Measurements from ENCODE around the gene TOE1. TPM values are rescaled to one million over a fixed set of nuclear protein-coding genes. Genes with fewer than 3 reads are reported as not detected.

TOE1 gene
- polyA plus RNA-seq, 2 donors, result 4.4 to 8.0 TPM

DNA sequence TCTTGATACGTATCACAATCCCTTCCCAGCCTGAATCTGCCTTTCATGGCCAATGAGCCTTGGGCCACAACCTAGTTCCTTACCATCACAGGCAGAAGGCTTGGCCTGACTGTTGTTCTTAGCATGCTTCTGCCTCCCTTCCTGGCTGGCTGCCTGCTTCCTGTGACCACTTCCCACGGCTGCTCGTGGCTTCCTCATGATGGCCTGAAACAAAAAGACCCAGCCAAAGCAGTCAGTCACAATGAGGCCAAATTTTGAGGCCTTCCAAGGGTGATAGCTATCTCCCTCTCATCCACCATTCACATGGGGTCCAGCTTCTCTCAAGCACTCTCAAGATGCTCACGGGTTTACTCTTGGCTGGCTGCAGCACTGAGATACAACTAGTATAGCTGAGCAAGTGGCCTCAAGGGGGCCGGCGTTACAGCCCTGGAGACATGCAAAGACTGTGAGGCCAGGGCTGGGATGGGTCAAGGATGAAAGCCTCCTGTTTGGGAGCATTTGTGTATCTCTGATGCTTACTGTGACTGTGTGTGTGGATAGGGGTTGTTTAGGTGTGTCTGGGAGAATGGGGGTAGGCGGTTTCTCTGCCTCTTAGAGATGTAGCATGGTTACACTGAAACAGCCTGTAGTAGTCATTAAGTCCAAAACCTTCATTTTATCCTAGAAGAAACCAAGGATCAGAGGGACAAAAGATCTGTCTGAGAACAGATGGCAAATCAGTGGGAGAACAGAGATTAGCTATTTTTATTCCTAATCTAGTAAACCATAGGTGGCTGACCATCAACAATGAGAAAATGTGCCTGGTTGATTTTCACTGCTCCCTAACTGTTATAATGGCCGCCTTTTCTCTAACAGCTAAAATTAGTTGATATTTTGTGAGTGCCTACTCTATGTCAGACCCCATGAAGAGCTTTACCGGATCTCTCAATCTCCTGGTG is 5.4 kb upstream of the TOE1 start:
- Histone ChIP-seq H3K4me3 (ENCODE audit: low read depth in 1 of 2, low read length in 2 of 2) (no peak overlapping the region), H3K27me3 (ENCODE audit: control insufficient read depth in 1 of 2, insufficient read depth in 2 of 2, low read length in 2 of 2) (no peaks in the 10 kb centered on the region), H3K4me1 (ENCODE audit: control insufficient read depth in 2 of 2, insufficient read depth in 2 of 2, low read length in 1 of 2) (peaks cover 4% of the 10 kb centered on the region in 2 donors), H3K27ac (ENCODE audit: low read depth in 2 of 2, low read length in 1 of 2) (no peak overlapping the region), H3K36me3 (ENCODE audit: control insufficient read depth in 2 of 2, insufficient read depth in 2 of 2, low read length in 1 of 2) (peaks cover 0 to 20% of the 10 kb centered on the region in 2 donors), H3K9me3 (ENCODE audit: control insufficient read depth in 2 of 2, insufficient read depth in 1 of 2, low read depth in 1 of 2, low read length in 1 of 2) (no peaks in the 10 kb centered on the region)
- WGBS, 2 donors, result 77 to 78% methylated on average over 9 of the region's 9 CpGs

DNA sequence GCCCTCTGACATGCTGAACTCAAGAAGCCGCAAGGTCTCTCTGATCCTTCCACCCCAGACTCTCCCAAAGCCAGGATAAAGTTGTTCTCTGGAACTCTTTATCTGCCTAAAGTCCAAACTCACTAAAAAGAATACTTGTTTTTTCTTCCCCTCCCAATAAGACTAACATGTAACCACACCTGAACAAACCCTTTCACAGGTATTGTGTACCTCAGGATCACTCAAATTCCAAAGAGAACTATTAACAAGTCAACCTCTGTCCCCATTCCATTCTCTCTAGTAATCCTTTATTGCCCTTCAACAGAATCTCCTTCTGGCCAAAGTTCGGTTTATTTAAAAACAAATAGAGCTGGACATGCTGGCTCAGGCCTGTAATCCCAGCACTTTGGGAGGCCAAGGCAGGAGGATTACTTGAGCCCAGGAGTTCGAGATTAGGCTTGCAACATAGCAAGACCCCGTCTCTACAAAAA is 4.1 kb upstream of the TOE1 start:
- Histone ChIP-seq H3K9me3 (ENCODE audit: control insufficient read depth in 2 of 2, insufficient read depth in 1 of 2, low read depth in 1 of 2, low read length in 1 of 2) (no peaks in the 10 kb centered on the region), H3K27me3 (ENCODE audit: control insufficient read depth in 1 of 2, insufficient read depth in 2 of 2, low read length in 2 of 2) (no peaks in the 10 kb centered on the region), H3K27ac (ENCODE audit: low read depth in 2 of 2, low read length in 1 of 2) (no peak overlapping the region), H3K4me1 (ENCODE audit: control insufficient read depth in 2 of 2, insufficient read depth in 2 of 2, low read length in 1 of 2) (peaks cover 5 to 7% of the 10 kb centered on the region in 2 donors), H3K4me3 (ENCODE audit: low read depth in 1 of 2, low read length in 2 of 2) (no peak overlapping the region), H3K36me3 (ENCODE audit: control insufficient read depth in 2 of 2, insufficient read depth in 2 of 2, low read length in 1 of 2) (peaks cover 0 to 20% of the 10 kb centered on the region in 2 donors)
- 74 to 80% methylated on average over 4 of the region's 4 CpGs for WGBS, 2 donors

DNA sequence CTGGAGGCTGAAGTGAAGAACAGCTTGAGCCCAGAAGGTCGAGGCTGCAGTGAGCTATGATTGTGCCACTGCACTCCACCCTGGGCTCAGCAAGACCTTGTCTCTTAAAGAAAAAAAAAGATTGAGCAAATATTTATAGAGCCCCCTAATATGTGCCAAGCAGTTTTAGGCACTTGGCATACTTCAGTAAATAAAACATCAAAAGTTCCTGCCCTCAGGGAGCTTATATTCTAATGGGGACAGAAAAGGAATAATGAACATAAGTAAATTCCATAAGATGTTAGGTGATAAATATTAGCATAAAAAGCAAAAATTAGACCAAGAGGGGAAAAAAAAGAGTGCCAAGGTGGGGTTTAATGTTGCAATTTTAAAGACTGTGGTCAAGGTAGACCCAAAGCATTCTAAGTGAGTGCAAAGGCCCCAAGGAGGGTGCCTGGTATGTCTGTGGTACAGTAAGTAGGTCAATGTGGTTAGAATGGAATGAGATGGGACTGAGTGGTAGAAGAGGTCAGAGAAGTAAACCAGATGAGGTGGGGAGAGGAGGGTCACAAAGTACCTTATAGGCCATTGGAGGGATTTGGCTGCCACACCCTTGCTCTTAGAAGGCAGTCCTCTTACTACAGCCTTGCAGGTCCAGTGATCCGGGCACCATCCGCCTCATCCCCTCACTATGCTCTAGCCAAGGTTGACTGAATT is 2.2 kb upstream of the TOE1 start:
- Histone ChIP-seq H3K27me3 (ENCODE audit: control insufficient read depth in 1 of 2, insufficient read depth in 2 of 2, low read length in 2 of 2) (no peaks in the 10 kb centered on the region), H3K36me3 (ENCODE audit: control insufficient read depth in 2 of 2, insufficient read depth in 2 of 2, low read length in 1 of 2) (peaks cover 9 to 17% of the 10 kb centered on the region in 2 donors), H3K4me3 (ENCODE audit: low read depth in 1 of 2, low read length in 2 of 2) (no peak overlapping the region), H3K9me3 (ENCODE audit: control insufficient read depth in 2 of 2, insufficient read depth in 1 of 2, low read depth in 1 of 2, low read length in 1 of 2) (no peaks in the 10 kb centered on the region), H3K27ac (ENCODE audit: low read depth in 2 of 2, low read length in 1 of 2) (no peak overlapping the region), H3K4me1 (ENCODE audit: control insufficient read depth in 2 of 2, insufficient read depth in 2 of 2, low read length in 1 of 2) (peaks cover 3 to 11% of the 10 kb centered on the region in 2 donors)
- WGBS, 2 donors, result 91 to 95% methylated on average over 3 of the region's 3 CpGs

DNA sequence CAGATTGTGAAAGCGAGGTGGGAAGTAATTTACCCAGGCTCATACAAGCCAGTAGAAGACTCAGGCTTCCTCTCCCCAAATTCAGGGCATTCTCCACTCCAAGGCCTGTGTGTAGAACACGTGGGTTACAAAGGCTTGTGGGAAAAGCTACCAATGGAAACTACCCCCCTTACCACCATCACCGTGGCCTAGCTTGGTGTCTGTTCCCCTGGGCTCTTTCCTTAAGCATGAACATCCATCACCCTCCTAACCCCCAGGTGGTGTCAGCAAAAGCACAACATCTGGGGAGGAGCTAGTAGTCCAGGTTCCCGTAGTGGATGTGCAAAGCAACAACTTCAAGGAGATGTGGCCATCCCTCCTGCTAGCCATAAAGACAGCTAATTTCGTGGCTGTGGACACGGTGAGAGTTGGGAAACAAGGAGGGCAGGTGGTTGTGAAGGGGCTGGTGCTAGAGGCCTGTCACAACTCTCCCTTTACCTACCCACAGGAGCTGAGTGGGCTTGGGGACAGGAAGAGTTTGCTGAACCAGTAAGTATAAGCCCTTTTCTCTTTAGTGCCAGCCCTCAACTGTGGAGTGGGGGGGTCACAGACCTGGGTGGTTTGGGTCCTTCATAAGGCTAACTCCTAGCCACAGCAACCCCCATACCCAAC is 971 bp downstream of the TOE1 start:
- Histone ChIP-seq H3K27ac (ENCODE audit: low read depth in 2 of 2, low read length in 1 of 2) (peak overlapping the region in 1 of 2 donors; percentile 99), H3K4me1 (ENCODE audit: control insufficient read depth in 2 of 2, insufficient read depth in 2 of 2, low read length in 1 of 2) (peaks cover 3 to 6% of the 10 kb centered on the region in 2 donors), H3K27me3 (ENCODE audit: control insufficient read depth in 1 of 2, insufficient read depth in 2 of 2, low read length in 2 of 2) (no peaks in the 10 kb centered on the region), H3K9me3 (ENCODE audit: control insufficient read depth in 2 of 2, insufficient read depth in 1 of 2, low read depth in 1 of 2, low read length in 1 of 2) (no peaks in the 10 kb centered on the region), H3K4me3 (ENCODE audit: low read depth in 1 of 2, low read length in 2 of 2) (peak overlapping the region; percentile 70 to 86), H3K36me3 (ENCODE audit: control insufficient read depth in 2 of 2, insufficient read depth in 2 of 2, low read length in 1 of 2) (peaks cover 22 to 29% of the 10 kb centered on the region in 2 donors)
- WGBS, 2 donors, result 25 to 31% methylated on average over 6 of the region's 6 CpGs

DNA sequence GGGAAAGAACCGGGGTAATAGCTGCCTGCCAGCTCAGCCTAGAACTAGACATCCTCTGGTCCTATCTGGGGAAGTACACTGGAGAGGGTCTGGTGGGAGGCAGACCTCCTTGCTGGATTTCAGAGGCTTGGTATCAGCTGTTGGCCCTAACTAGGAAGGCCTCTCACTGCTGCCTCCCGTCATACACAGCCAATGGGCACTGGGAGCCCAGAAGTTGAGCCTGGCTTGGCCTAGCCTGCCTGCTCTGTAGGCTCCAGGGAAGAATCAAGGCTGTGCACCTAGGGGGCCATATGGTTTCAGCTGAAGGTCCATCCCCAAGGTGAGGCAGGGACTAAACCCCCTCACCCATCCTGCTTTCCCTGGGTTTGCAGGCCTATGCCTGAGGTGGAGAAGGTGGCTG is 4.5 kb downstream of the TOE1 start:
- Histone ChIP-seq H3K4me3 (ENCODE audit: low read depth in 1 of 2, low read length in 2 of 2) (no peak overlapping the region), H3K27ac (ENCODE audit: low read depth in 2 of 2, low read length in 1 of 2) (no peak overlapping the region), H3K9me3 (ENCODE audit: control insufficient read depth in 2 of 2, insufficient read depth in 1 of 2, low read depth in 1 of 2, low read length in 1 of 2) (no peaks in the 10 kb centered on the region), H3K4me1 (ENCODE audit: control insufficient read depth in 2 of 2, insufficient read depth in 2 of 2, low read length in 1 of 2) (peaks cover 10% of the 10 kb centered on the region in 2 donors), H3K36me3 (ENCODE audit: control insufficient read depth in 2 of 2, insufficient read depth in 2 of 2, low read length in 1 of 2) (peaks cover 22 to 29% of the 10 kb centered on the region in 2 donors), H3K27me3 (ENCODE audit: control insufficient read depth in 1 of 2, insufficient read depth in 2 of 2, low read length in 2 of 2) (no peaks in the 10 kb centered on the region)
- WGBS, 2 donors, result 96 to 100% methylated on average over 2 of the region's 2 CpGs

DNA sequence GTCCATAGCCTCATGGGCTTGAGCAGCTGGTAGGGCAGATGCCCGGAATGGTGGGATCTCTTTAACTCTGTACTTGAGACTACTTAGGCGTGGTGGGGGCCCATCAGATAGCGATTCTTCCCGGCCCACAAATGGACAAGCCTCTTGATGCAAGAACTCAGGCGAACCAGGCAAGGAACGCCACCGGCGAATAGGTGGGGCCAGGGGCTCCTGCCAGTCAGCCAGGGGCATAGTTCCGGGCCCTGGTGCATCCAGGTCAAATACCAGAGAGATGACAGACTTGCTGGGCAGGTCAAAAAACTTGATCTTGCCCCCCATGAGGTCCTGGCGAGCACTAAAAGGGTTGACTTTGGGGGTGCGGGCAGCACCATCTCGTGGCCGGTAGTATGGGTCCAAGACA is 5.0 kb downstream of the TOE1 start:
- H3K36me3 ChIP-seq (ENCODE audit: control insufficient read depth in 2 of 2, insufficient read depth in 2 of 2, low read length in 1 of 2), result peaks cover 22 to 29% of the 10 kb centered on the region in 2 donors
- WGBS, 2 donors, result 93 to 97% methylated on average over 13 of the region's 13 CpGs

DNA sequence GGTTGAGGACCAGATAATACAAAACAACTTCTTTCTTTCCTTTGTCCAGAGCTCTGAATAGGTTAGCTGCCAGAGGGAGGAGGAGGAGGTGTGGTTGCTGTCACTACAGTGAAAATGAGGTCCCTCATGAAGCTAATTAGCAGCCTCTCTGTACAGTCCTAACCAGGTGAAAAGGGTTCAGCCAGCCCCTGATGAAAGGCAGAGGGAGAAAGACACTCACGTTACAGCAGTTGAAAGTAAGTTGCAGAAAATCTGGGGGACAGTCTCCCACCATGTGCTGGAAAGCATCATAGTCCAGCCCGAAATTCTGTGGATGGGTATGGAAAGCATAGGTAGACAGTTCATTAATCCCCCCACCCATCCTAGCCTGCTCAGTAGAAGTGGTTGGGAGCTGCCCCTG is 6.5 kb downstream of the TOE1 start:
- WGBS, 2 donors, result 91 to 94% methylated on average over 2 of the region's 2 CpGs
- Histone ChIP-seq H3K36me3 (ENCODE audit: control insufficient read depth in 2 of 2, insufficient read depth in 2 of 2, low read length in 1 of 2) (peaks cover 22 to 29% of the 10 kb centered on the region in 2 donors), H3K4me3 (ENCODE audit: low read depth in 1 of 2, low read length in 2 of 2) (no peak overlapping the region), H3K9me3 (ENCODE audit: control insufficient read depth in 2 of 2, insufficient read depth in 1 of 2, low read depth in 1 of 2, low read length in 1 of 2) (no peaks in the 10 kb centered on the region), H3K27me3 (ENCODE audit: control insufficient read depth in 1 of 2, insufficient read depth in 2 of 2, low read length in 2 of 2) (no peaks in the 10 kb centered on the region), H3K4me1 (ENCODE audit: control insufficient read depth in 2 of 2, insufficient read depth in 2 of 2, low read length in 1 of 2) (peaks cover 3 to 7% of the 10 kb centered on the region in 2 donors), H3K27ac (ENCODE audit: low read depth in 2 of 2, low read length in 1 of 2) (no peak overlapping the region)

More for the DNA sequence above, 5.0 kb downstream of the TOE1 start:
- H3K4me1 ChIP-seq (ENCODE audit: control insufficient read depth in 2 of 2, insufficient read depth in 2 of 2, low read length in 1 of 2), result peaks cover 10% of the 10 kb centered on the region in 2 donors
- H3K27me3 ChIP-seq (ENCODE audit: control insufficient read depth in 1 of 2, insufficient read depth in 2 of 2, low read length in 2 of 2), result no peaks in the 10 kb centered on the region
- H3K9me3 ChIP-seq (ENCODE audit: control insufficient read depth in 2 of 2, insufficient read depth in 1 of 2, low read depth in 1 of 2, low read length in 1 of 2), result no peaks in the 10 kb centered on the region
- no peak overlapping the region for H3K4me3 ChIP-seq (ENCODE audit: low read depth in 1 of 2, low read length in 2 of 2)
- no peak overlapping the region for H3K27ac ChIP-seq (ENCODE audit: low read depth in 2 of 2, low read length in 1 of 2)

DNA sequence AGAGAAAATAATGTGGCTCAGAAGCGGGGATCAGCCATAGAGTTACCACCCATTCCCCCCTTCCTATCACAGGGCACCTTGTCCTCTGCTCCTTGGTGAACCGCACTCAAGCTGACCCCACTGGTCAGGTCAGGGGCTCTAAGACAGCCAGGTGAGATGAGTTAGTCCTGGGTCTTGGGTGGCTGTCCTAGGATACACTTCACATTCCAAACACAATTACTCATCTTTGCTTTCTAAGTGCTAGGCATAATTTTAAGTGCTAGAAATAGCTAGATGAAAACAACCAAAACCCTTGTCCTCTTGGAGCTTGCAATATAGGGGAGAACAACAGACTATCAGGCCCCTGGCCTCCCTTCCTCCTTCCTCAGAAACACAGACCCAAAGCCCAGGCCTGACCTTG is 8.1 kb downstream of the TOE1 start:
- Histone ChIP-seq H3K4me1 (ENCODE audit: control insufficient read depth in 2 of 2, insufficient read depth in 2 of 2, low read length in 1 of 2) (peaks cover 3 to 7% of the 10 kb centered on the region in 2 donors), H3K27me3 (ENCODE audit: control insufficient read depth in 1 of 2, insufficient read depth in 2 of 2, low read length in 2 of 2) (no peaks in the 10 kb centered on the region), H3K36me3 (ENCODE audit: control insufficient read depth in 2 of 2, insufficient read depth in 2 of 2, low read length in 1 of 2) (peaks cover 11 to 16% of the 10 kb centered on the region in 2 donors), H3K9me3 (ENCODE audit: control insufficient read depth in 2 of 2, insufficient read depth in 1 of 2, low read depth in 1 of 2, low read length in 1 of 2) (no peaks in the 10 kb centered on the region), H3K27ac (ENCODE audit: low read depth in 2 of 2, low read length in 1 of 2) (peak overlapping the region in 1 of 2 donors; percentile 80), H3K4me3 (ENCODE audit: low read depth in 1 of 2, low read length in 2 of 2) (no peak overlapping the region)
- 95 to 97% methylated on average over 2 of the region's 2 CpGs for WGBS, 2 donors

DNA sequence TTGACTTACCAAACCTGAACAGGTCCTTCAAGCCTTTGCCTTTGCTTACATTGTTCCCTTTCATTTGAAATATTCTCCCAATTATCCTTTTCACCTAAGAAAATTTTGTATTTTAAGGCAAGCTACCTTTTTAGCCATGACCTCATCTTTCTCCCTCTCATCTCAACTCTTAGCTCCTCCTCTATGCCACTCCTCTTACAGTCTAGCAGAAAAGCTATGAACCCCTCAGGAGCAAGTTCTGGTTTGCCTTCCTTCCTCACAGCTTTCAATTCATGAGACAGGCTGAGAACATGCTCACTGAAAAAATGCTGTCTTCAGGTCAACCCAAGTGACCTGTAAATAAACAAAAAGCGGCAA is 8.6 kb downstream of the TOE1 start:
- no peak overlapping the region for H3K4me3 ChIP-seq (ENCODE audit: low read depth in 1 of 2, low read length in 2 of 2)
- no peaks in the 10 kb centered on the region for H3K27me3 ChIP-seq (ENCODE audit: control insufficient read depth in 1 of 2, insufficient read depth in 2 of 2, low read length in 2 of 2)
- peaks cover 3 to 7% of the 10 kb centered on the region in 2 donors for H3K4me1 ChIP-seq (ENCODE audit: control insufficient read depth in 2 of 2, insufficient read depth in 2 of 2, low read length in 1 of 2)
- WGBS, 2 donors, result 16 to 41% methylated on average over 1 of the region's 1 CpG
- H3K27ac ChIP-seq (ENCODE audit: low read depth in 2 of 2, low read length in 1 of 2), result peak overlapping the region; percentile 75 to 84
- no peaks in the 10 kb centered on the region for H3K9me3 ChIP-seq (ENCODE audit: control insufficient read depth in 2 of 2, insufficient read depth in 1 of 2, low read depth in 1 of 2, low read length in 1 of 2)
- peaks cover 5 to 13% of the 10 kb centered on the region in 2 donors for H3K36me3 ChIP-seq (ENCODE audit: control insufficient read depth in 2 of 2, insufficient read depth in 2 of 2, low read length in 1 of 2)
